ENCODE measurements around the gene TTC39B.

Gene TTC39B

DNA sequence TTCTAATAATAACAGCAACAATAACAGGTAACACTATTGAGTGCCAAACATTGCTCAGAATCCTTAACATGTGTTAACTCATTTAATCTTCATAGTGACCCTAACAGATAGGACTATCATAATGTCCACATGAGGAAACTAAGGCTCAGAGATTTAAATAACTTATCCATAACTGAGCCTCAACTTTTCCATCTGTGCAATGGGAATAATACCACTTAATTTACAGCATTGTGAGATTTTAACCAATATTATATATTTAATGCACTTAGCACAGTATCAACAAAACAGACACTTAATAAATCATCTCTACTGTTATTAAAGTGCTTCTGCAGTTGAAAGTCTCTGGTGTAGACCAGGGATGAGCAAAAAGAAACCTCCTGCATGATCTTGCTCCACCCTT lies 28.2 kb downstream of the TTC39B start:
- TF ChIP-seq, protein P1, sequence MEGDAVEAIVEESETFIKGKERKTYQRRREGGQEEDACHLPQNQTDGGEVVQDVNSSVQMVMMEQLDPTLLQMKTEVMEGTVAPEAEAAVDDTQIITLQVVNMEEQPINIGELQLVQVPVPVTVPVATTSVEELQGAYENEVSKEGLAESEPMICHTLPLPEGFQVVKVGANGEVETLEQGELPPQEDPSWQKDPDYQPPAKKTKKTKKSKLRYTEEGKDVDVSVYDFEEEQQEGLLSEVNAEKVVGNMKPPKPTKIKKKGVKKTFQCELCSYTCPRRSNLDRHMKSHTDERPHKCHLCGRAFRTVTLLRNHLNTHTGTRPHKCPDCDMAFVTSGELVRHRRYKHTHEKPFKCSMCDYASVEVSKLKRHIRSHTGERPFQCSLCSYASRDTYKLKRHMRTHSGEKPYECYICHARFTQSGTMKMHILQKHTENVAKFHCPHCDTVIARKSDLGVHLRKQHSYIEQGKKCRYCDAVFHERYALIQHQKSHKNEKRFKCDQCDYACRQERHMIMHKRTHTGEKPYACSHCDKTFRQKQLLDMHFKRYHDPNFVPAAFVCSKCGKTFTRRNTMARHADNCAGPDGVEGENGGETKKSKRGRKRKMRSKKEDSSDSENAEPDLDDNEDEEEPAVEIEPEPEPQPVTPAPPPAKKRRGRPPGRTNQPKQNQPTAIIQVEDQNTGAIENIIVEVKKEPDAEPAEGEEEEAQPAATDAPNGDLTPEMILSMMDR (IDR thresholded peaks at IDR 0.05; ENCODE audit: low read length, missing control alignments) = no peak
- no peak overlapping the region for H3K4me3 ChIP-seq (replicated peaks; ENCODE audit: low read depth, low read length)
- DNase-seq (ENCODE audit: low read depth) = no peak

GRCh38 chr9:15278091-15278687 lies 28.8 kb downstream of the TTC39B start:
- H3K4me3 ChIP-seq (replicated peaks; ENCODE audit: low read depth, low read length) = no peak overlapping the region
- DNase-seq (ENCODE audit: low read depth) = no peak
- TF ChIP-seq, protein P1 (IDR thresholded peaks at IDR 0.05; ENCODE audit: low read length, missing control alignments) = no peak

GRCh38 chr9:15277400-15278090 lies 29.5 kb downstream of the TTC39B start:
- no peak overlapping the region for H3K4me3 ChIP-seq (replicated peaks; ENCODE audit: low read depth, low read length)
- peak; percentile 54 for DNase-seq (ENCODE audit: low read depth)
- TF ChIP-seq, protein P1 (IDR thresholded peaks at IDR 0.05; ENCODE audit: low read length, missing control alignments) = peak; percentile 38

DNA sequence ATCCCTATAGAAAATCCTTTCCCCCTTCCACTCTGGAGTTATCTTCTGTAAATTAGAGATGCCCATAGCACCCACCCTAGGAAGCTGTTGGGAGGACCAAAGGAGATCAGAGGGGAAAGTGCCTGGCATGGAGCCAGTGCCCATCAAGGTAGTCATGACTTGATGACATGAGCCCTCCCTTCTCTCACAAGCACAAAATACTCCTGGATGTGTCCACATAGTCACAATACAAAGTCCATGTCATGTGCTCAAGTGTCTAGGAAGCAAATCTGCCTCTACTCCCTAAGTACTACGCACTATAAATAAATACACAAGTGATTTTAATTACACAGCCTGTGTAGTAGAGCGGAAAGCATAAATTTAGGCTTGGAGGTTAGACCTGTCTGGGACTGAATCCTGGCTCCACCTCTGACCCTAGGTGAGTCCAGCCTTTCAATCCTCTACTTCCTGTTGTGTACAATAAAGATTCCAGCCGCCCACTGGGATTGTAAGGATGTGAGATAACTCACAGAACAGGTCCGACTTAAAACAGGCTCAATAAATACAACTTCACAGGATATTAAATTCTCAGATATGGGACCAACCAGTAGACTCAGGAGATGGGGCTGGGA lies 30.6 kb downstream of the TTC39B start:
- no peak overlapping the region for H3K4me3 ChIP-seq (replicated peaks; ENCODE audit: low read depth, low read length)
- TF ChIP-seq, protein P1 (IDR thresholded peaks at IDR 0.05; ENCODE audit: low read length, missing control alignments) = no peak
- DNase-seq (ENCODE audit: low read depth) = no peak

DNA sequence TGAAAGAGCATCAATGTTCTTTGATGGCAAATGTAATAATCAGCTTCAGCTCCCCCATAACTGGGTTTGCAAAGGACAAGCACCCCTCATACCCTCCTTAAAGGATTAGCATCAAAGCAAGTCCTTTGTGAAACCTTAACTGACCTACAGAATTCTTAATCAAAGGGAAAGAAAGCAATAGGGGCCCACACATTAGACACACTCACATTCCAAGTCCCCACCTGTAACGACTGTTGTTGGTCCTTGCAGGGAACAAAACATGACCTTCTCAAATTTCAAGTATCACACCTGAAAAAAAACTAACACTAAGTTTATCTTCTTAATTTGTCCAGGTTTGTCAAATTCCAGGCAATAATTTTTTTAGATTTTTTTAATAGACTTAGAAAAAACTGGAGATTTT lies 32.6 kb downstream of the TTC39B start:
- TF ChIP-seq, protein P1 (IDR thresholded peaks at IDR 0.05; ENCODE audit: low read length, missing control alignments) = no peak
- no peak overlapping the region for H3K4me3 ChIP-seq (replicated peaks; ENCODE audit: low read depth, low read length)
- DNase-seq (ENCODE audit: low read depth) = no peak

GRCh38 chr9:15272377-15272928 lies 34.6 kb downstream of the TTC39B start:
- no peak overlapping the region for H3K4me3 ChIP-seq (replicated peaks; ENCODE audit: low read depth, low read length)
- no peak for DNase-seq (ENCODE audit: low read depth)
- TF ChIP-seq, protein P1 (IDR thresholded peaks at IDR 0.05; ENCODE audit: low read length, missing control alignments) = no peak

All from fibroblast of pulmonary artery (primary cell).